Peyer's patch (tissue), 4 donors: ENCODE measurements around the gene HES5. TPM values are rescaled to one million over a fixed set of nuclear protein-coding genes. Genes with fewer than 3 reads are reported as not detected.

Experiments
- DNase-seq, 3 donors: peaks; one replicate each; pipeline ENCODE4 v3.0.0-alpha.2; 2017 to 2019
- H3K27ac ChIP-seq, 4 donors: fragments of 200-600 bp; sonication (generic); one replicate each; pipeline ENCODE4 v1.5.1; 2016 to 2019
- H3K27me3 ChIP-seq, 2 donors: fragments of 200-600 bp; sonication (generic); one replicate each; pipeline ENCODE4 v1.5.1; 2019
- H3K36me3 ChIP-seq, 3 donors: fragments of 200-600 bp; sonication (generic); one replicate each; pipeline ENCODE4 v1.5.1; 2016 to 2019
- H3K4me1 ChIP-seq, 4 donors: fragments of 200-600 bp; sonication (generic); one replicate each; pipeline ENCODE4 v1.5.1; 2016 to 2019
- H3K4me3 ChIP-seq, 4 donors: fragments of 200-600 bp; sonication (generic); 1 replicate in 3 of 4; 2 replicates in 1 of 4; pipeline ENCODE4 v1.5.1; 2016 to 2019; ENCODE audit warnings: mild to moderate bottlenecking in 1 of 4
- H3K9me3 ChIP-seq, 4 donors: fragments of 200-600 bp; sonication (generic); one replicate each; pipeline ENCODE4 v1.5.1; 2016 to 2019; ENCODE audit warnings: mild to moderate bottlenecking in 1 of 4
- CTCF ChIP-seq, 6 experiments: fragments of 450-650 bp in 4 of 6; fragments of 200-600 bp in 2 of 6; sonication (generic) in 1 of 6; IDR thresholded peaks; one replicate each; pipeline ENCODE4 v1.5.1; 2017 to 2019; ENCODE audit warnings: antibody characterized with exemption in 6 of 6, mild to moderate bottlenecking in 3 of 6, moderate library complexity in 1 of 6
- POLR2A ChIP-seq, 2 donors: fragments of 450-650 bp; IDR thresholded peaks; one replicate each; pipeline ENCODE4 v1.5.1; 2017; ENCODE audit warnings: antibody characterized with exemption in 2 of 2, mild to moderate bottlenecking in 2 of 2, moderate library complexity in 2 of 2
- total RNA-seq, 4 donors: library from RNA; depleted of rRNA; stranded (reverse); fragments of >200 nt; gene quantifications; one replicate each; pipeline ENCODE4 v1.1.0, GENCODE V29; 2016

Gene HES5
- total RNA-seq, 4 donors from 2014 or later, result 0.88 TPM; not detected in 3

GRCh38 chr1:2508180-2508579 is 21.9 kb downstream of the HES5 start:
- H3K4me1 ChIP-seq, result no peaks in the 10 kb centered on the region
- H3K27ac ChIP-seq, result no peak overlapping the region
- H3K36me3 ChIP-seq, result peaks cover 0 to 61% (median 0%) of the 10 kb centered on the region in 3 donors
- no peak overlapping the region for H3K4me3 ChIP-seq
- TF ChIP-seq CTCF (IDR thresholded peaks at IDR 0.05) (no peak), POLR2A (IDR thresholded peaks at IDR 0.05) (no peak)
- no peaks in the 10 kb centered on the region for H3K9me3 ChIP-seq
- H3K27me3 ChIP-seq, result peaks cover 0 to 11% of the 10 kb centered on the region in 2 donors
- DNase-seq, result no peak

GRCh38 chr1:2507744-2508155 is 22.3 kb downstream of the HES5 start:
- TF ChIP-seq CTCF (IDR thresholded peaks at IDR 0.05) (no peak), POLR2A (IDR thresholded peaks at IDR 0.05) (no peak)
- DNase-seq, result no peak

GRCh38 chr1:2506901-2507565 is 23.0 kb downstream of the HES5 start:
- Histone ChIP-seq H3K27ac (no peak overlapping the region), H3K9me3 (no peaks in the 10 kb centered on the region), H3K4me1 (no peaks in the 10 kb centered on the region), H3K36me3 (peaks cover 0 to 50% (median 0%) of the 10 kb centered on the region in 3 donors), H3K27me3 (peaks cover 0 to 11% of the 10 kb centered on the region in 2 donors), H3K4me3 (no peak overlapping the region)
- TF ChIP-seq CTCF (IDR thresholded peaks at IDR 0.05) (no peak), POLR2A (IDR thresholded peaks at IDR 0.05) (no peak)
- DNase-seq, result no peak

More at GRCh38 chr1:2507744-2508155, 22.3 kb downstream of the HES5 start:
- no peaks in the 10 kb centered on the region for H3K9me3 ChIP-seq
- H3K4me1 ChIP-seq, result no peaks in the 10 kb centered on the region
- H3K27ac ChIP-seq, result no peak overlapping the region
- H3K36me3 ChIP-seq, result peaks cover 0 to 57% (median 0%) of the 10 kb centered on the region in 3 donors
- no peak overlapping the region for H3K4me3 ChIP-seq
- peaks cover 0 to 11% of the 10 kb centered on the region in 2 donors for H3K27me3 ChIP-seq

GRCh38 chr1:2506007-2506860 is 23.8 kb downstream of the HES5 start:
- peaks cover 0 to 42% (median 0%) of the 10 kb centered on the region in 3 donors for H3K36me3 ChIP-seq
- no peak overlapping the region for H3K27ac ChIP-seq
- H3K9me3 ChIP-seq, result no peaks in the 10 kb centered on the region
- no peak for TF ChIP-seq POLR2A (IDR thresholded peaks at IDR 0.05)
- TF ChIP-seq CTCF (IDR thresholded peaks at IDR 0.05), result no peak
- H3K4me1 ChIP-seq, result no peaks in the 10 kb centered on the region
- H3K4me3 ChIP-seq, result no peak overlapping the region
- no peak for DNase-seq
- H3K27me3 ChIP-seq, result peaks cover 0 to 11% of the 10 kb centered on the region in 2 donors

- TF ChIP-seq POLR2A (IDR thresholded peaks at IDR 0.05) (no peak), CTCF (IDR thresholded peaks at IDR 0.05) (no peak)
- no peaks in the 10 kb centered on the region for H3K9me3 ChIP-seq
- peaks cover 0 to 35% (median 0%) of the 10 kb centered on the region in 3 donors for H3K36me3 ChIP-seq
- peaks cover 0 to 11% of the 10 kb centered on the region in 2 donors for H3K27me3 ChIP-seq
- no peak overlapping the region for H3K4me3 ChIP-seq
- peaks cover 0 to under 1% (median 0%) of the 10 kb centered on the region in 4 donors for H3K4me1 ChIP-seq
- no peak for DNase-seq
- no peak overlapping the region for H3K27ac ChIP-seq
Observed at GRCh38 chr1:2505461-2505994, 24.5 kb downstream of the HES5 start.
